Right lobe of liver (tissue), 6 donors: ENCODE measurements around the gene TRIM24. TPM values are rescaled to one million over a fixed set of nuclear protein-coding genes. Genes with fewer than 3 reads are reported as not detected.

Source experiments
- ATAC-seq, 4 donors: fragments of 200-7000 bp; cut with Tn5 transposase; one replicate each; pipeline ENCODE4 v1.9.1; 2020; ENCODE audit warnings: mild to moderate bottlenecking in 4 of 4, moderate library complexity in 4 of 4
- DNase-seq, 3 donors: peaks; one replicate each; pipeline ENCODE4 v3.0.0-alpha.2; 2020
- H3K27ac ChIP-seq, 3 donors: fragments of 200-600 bp; one replicate each; pipeline ENCODE4 v1.8.0; 2022
- H3K27me3 ChIP-seq, 2 donors: fragments of 200-600 bp; one replicate each; pipeline ENCODE4 v1.8.0; 2022
- H3K36me3 ChIP-seq, 4 donors: fragments of 200-600 bp; sonication (generic) in 1 of 4; one replicate each; pipeline versions ENCODE4 v1.5.1 to v1.8.0; 2017 to 2022; ENCODE audit warnings: control low read depth in 1 of 4
- H3K4me1 ChIP-seq, 4 donors: fragments of 200-600 bp; sonication (generic) in 1 of 4; one replicate each; pipeline versions ENCODE4 v1.5.1 to v1.8.0; 2017 to 2022; ENCODE audit warnings: control low read depth in 1 of 4
- H3K4me3 ChIP-seq, 3 donors: fragments of 200-600 bp; one replicate each; pipeline ENCODE4 v1.8.0; 2022
- H3K9me3 ChIP-seq, 4 donors: fragments of 200-600 bp; sonication (generic) in 1 of 4; one replicate each; pipeline versions ENCODE4 v1.5.1 to v1.8.0; 2017 to 2022; ENCODE audit warnings: control low read depth in 1 of 4
- CTCF ChIP-seq, 4 donors: fragments of 200-600 bp in 3 of 4; fragments of 450-650 bp in 1 of 4; IDR thresholded peaks; one replicate each; pipeline versions ENCODE4 v1.5.1 to v1.8.0; 2016 to 2022; ENCODE audit warnings: antibody characterized with exemption in 4 of 4, mild to moderate bottlenecking in 2 of 4
- POLR2A ChIP-seq: fragments of 450-650 bp; IDR thresholded peaks from one replicate; pipeline ENCODE4 v1.6.1; 2017; ENCODE audit warnings: antibody characterized with exemption, mild to moderate bottlenecking
- WGBS: methylation state at CpG from one replicate; pipeline ENCODE4 v1.1.6; 2018; ENCODE audit warnings: low coverage, low lambda C conversion rate; ENCODE audit not compliant: insufficient coverage; ENCODE audit errors: missing lambda C conversion rate; 5-methylcytosine and 5-hydroxymethylcytosine counted together
- intact Hi-C, 2 donors: fragments of 100-400 bp; cut with DNase I; formaldehyde crosslinking; loops; one replicate each; pipeline versions ENCODE4 v1.11.2 to v1.14.1; 2022
- total RNA-seq, 6 experiments: library from RNA; depleted of rRNA in 2 of 6; stranded (reverse); fragments of >200 nt in 2 of 6; fragmentation: NEBNext Ultra II Directional in 3 of 6; extraction: Animal tissue kit (Norgen Biotek cat#: 25700) in 3 of 6; gene quantifications; one replicate each; pipeline versions ENCODE4 v1.1.0 to v1.2.4, GENCODE V29; 2016 to 2023
- donor health status: DM: no; HTN: yes; CAD: no.
- donor health status: DM: no; HTN: no; CAD: no.
- donor health status: DM: no; HTN: no; CAD: no.
- donor health status: DM: no; HTN: yes; CAD: no.
- donor health status: DM: no; HTN: yes; CAD: no.

Gene TRIM24
- total RNA-seq, 6 experiments from 2014 or later: 14.5 to 18.9 (median 16.5) TPM

- Histone ChIP-seq H3K4me1 (peaks cover 0 to 5% (median 0%) of the 10 kb centered on the region in 4 donors), H3K27ac (no peak overlapping the region), H3K27me3 (no peaks in the 10 kb centered on the region), H3K36me3 (no peaks in the 10 kb centered on the region), H3K4me3 (no peak overlapping the region), H3K9me3 (no peaks in the 10 kb centered on the region)
- intact Hi-C loops: no loop called here
- DNase-seq (no peak), ATAC-seq (peak in 2 of 4 donors; percentile 25 to 73)
- WGBS: 80% methylated on average over 1 of the region's 1 CpG
- TF ChIP-seq POLR2A (no peak), CTCF (IDR thresholded peaks at IDR 0.05) (no peak)
Observed at GRCh38 chr7:138500892-138501291, 40.8 kb downstream of the TRIM24 start.

- Histone ChIP-seq H3K9me3 (no peaks in the 10 kb centered on the region), H3K4me3 (no peak overlapping the region), H3K27ac (no peak overlapping the region), H3K27me3 (no peaks in the 10 kb centered on the region), H3K36me3 (no peaks in the 10 kb centered on the region), H3K4me1 (peaks cover 0 to 5% (median 0%) of the 10 kb centered on the region in 4 donors)
- ATAC-seq (peak; percentile 33 to 62 (median 41)), DNase-seq (no peak)
- WGBS: 46% methylated on average over 4 of the region's 4 CpGs
- no peak for TF ChIP-seq POLR2A
- TF ChIP-seq CTCF (IDR thresholded peaks at IDR 0.05): no peak
- intact Hi-C loops: no loop called here
Observed at GRCh38 chr7:138502023-138502767, 42.1 kb downstream of the TRIM24 start.

- intact Hi-C loops: no loop called here
- Histone ChIP-seq H3K4me1 (peaks cover 0 to 5% (median 0%) of the 10 kb centered on the region in 4 donors), H3K4me3 (no peak overlapping the region), H3K9me3 (no peaks in the 10 kb centered on the region), H3K27ac (no peak overlapping the region), H3K27me3 (no peaks in the 10 kb centered on the region), H3K36me3 (no peaks in the 10 kb centered on the region)
- no peak for ATAC-seq
- TF ChIP-seq POLR2A (no peak), CTCF (IDR thresholded peaks at IDR 0.05) (no peak)
- DNase-seq: no peak
- 100% methylated on average over 2 of the region's 2 CpGs for WGBS
Observed at GRCh38 chr7:138505361-138505873, 45.4 kb downstream of the TRIM24 start.

GRCh38 chr7:138506764-138507163 is 46.7 kb downstream of the TRIM24 start:
- no peak for ATAC-seq
- Histone ChIP-seq H3K36me3 (no peaks in the 10 kb centered on the region), H3K4me3 (no peak overlapping the region), H3K9me3 (no peaks in the 10 kb centered on the region), H3K27me3 (no peaks in the 10 kb centered on the region), H3K4me1 (peaks cover 0 to 6% (median under 1%) of the 10 kb centered on the region in 4 donors), H3K27ac (no peak overlapping the region)
- intact Hi-C loops: no loop called here
- TF ChIP-seq CTCF (IDR thresholded peaks at IDR 0.05) (no peak), POLR2A (no peak)
- no peak for DNase-seq
- 53% methylated on average over 1 of the region's 1 CpG for WGBS
